ENCODE results near the gene SEMA3F. TPM values are rescaled to one million over a fixed set of nuclear protein-coding genes. Genes with fewer than 3 reads are reported as not detected.
A peak's percentile ranks its signal among the peaks of the same experiment; 100 is the strongest.

The SEMA3F gene
- total RNA-seq, 1 experiment from 2014 or later = 69.6 TPM

GRCh38 chr3:50170689-50171088 lies 15.6 kb downstream of the SEMA3F start:
- in situ Hi-C loops (cut with HindIII; ENCODE audit: low pct_unique_long_range_greater_than_20kb, low sequenced_read_pairs) = no loop called here
- ATAC-seq = peak; percentile 22; the same call in 1 of the 2 replicates
- CTCF ChIA-PET = no interaction called here

GRCh38 chr3:50171540-50172301 lies 16.6 kb downstream of the SEMA3F start:
- H3K27me3 ChIP-seq (ENCODE audit: control insufficient read depth, insufficient read depth, low read length) = no peaks in the 10 kb centered on the region
- TF ChIP-seq POLR2AphosphoS5 (IDR thresholded peaks at IDR 0.05; ENCODE audit: low read depth, low read length) = no peak
- no peak for TF ChIP-seq SIN3A (IDR thresholded peaks at IDR 0.05; ENCODE audit: borderline replicate concordance, insufficient read depth, low read depth, low read length)
- TF ChIP-seq REST (IDR thresholded peaks at IDR 0.05; ENCODE audit: insufficient read depth in 1 of 2, low read depth in 2 of 2, low read length in 1 of 2) = no peak
- peak; percentile 97 for TF ChIP-seq TCF7L2 (IDR thresholded peaks at IDR 0.05; ENCODE audit: low read depth, low read length)
- no peak for TF ChIP-seq CTCF (IDR thresholded peaks at IDR 0.05)
- BruUV-seq (replicated peaks) = no TSS peak
- in situ Hi-C loops (cut with HindIII; ENCODE audit: low pct_unique_long_range_greater_than_20kb, low sequenced_read_pairs) = no loop called here
- H3K9me3 ChIP-seq (ENCODE audit: control insufficient read depth, insufficient read depth, low read depth, low read length) = no peaks in the 10 kb centered on the region
- no peak overlapping the region for H3K4me3 ChIP-seq (ENCODE audit: low read depth in 2 of 2, low read length in 2 of 2)
- ChIA-PET CTCF (interaction anchor here (0.6 kb wide), 2 partner anchors 46 to 242 kb away, joined by 3 to 6 read pairs; partner anchors contain the start of gene MON1A), POLR2A (no interaction called here)
- no peak for DNase-seq (ENCODE audit: low read depth, low spot score)
- no peak for ATAC-seq
- intact Hi-C loops (cut with micrococcal nuclease; ENCODE audit: unreplicated experiment) = no loop called here
- H3K27ac ChIP-seq (ENCODE audit: low read length) = peak overlapping the region; percentile 61
- H3K36me3 ChIP-seq (ENCODE audit: control insufficient read depth, insufficient read depth, low read length) = no peaks in the 10 kb centered on the region; the same call in 1 of the 2 replicates
- peaks cover 65% of the 10 kb centered on the region for H3K4me1 ChIP-seq (ENCODE audit: control insufficient read depth, insufficient read depth, low read length)

More at GRCh38 chr3:50170689-50171088, 15.6 kb downstream of the SEMA3F start:
- Histone ChIP-seq H3K27ac (ENCODE audit: low read length) (peak overlapping the region; percentile 82), H3K4me1 (ENCODE audit: control insufficient read depth, insufficient read depth, low read length) (peaks cover 71% of the 10 kb centered on the region), H3K9me3 (ENCODE audit: control insufficient read depth, insufficient read depth, low read depth, low read length) (no peaks in the 10 kb centered on the region), H3K36me3 (ENCODE audit: control insufficient read depth, insufficient read depth, low read length) (no peaks in the 10 kb centered on the region; the same call in 1 of the 2 replicates), H3K4me3 (ENCODE audit: low read depth in 2 of 2, low read length in 2 of 2) (no peak overlapping the region), H3K27me3 (ENCODE audit: control insufficient read depth, insufficient read depth, low read length) (no peaks in the 10 kb centered on the region)
- intact Hi-C loops (cut with micrococcal nuclease; ENCODE audit: unreplicated experiment) = no loop called here
- TF ChIP-seq SIN3A (IDR thresholded peaks at IDR 0.05; ENCODE audit: borderline replicate concordance, insufficient read depth, low read depth, low read length) = no peak
- TF ChIP-seq TCF7L2 (IDR thresholded peaks at IDR 0.05; ENCODE audit: low read depth, low read length) = no peak
- TF ChIP-seq CTCF (IDR thresholded peaks at IDR 0.05) = no peak
- TF ChIP-seq POLR2AphosphoS5 (IDR thresholded peaks at IDR 0.05; ENCODE audit: low read depth, low read length) = no peak
- TF ChIP-seq REST (IDR thresholded peaks at IDR 0.05; ENCODE audit: insufficient read depth in 1 of 2, low read depth in 2 of 2, low read length in 1 of 2) = no peak
- no TSS peak for BruUV-seq (replicated peaks)
- POLR2A ChIA-PET = no interaction called here
- DNase-seq (ENCODE audit: low read depth, low spot score) = no peak
